CD4-positive, alpha-beta T cell treated with Interleukin-21 for 1 hour (primary cell): ENCODE results near the gene PPP1R12B.

Experiments
- DNase-seq: peaks from one replicate; pipeline ENCODE4 v3.0.0-alpha.2; 2020

PPP1R12B gene

DNA sequence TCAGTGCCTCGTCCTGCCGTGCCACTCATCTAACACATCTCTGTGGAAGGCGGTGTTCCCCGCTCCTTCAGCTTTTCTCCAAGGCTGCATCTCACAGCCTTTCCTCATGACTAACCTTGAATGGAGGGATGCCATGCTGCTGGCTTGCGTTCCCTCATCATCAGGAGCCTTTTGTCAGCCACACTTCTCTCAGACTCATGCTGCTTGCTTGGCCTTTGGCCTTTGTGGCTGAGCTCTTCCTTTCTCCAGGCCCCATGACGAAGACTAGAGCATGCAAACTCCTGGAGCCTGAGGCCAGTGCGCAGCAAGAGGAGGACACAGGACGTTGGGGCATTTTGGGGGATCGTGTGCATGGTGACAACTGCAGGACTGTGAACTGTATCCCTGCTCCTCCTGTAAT is 291.0 kb downstream of the PPP1R12B start:
- no peak for DNase-seq

DNA sequence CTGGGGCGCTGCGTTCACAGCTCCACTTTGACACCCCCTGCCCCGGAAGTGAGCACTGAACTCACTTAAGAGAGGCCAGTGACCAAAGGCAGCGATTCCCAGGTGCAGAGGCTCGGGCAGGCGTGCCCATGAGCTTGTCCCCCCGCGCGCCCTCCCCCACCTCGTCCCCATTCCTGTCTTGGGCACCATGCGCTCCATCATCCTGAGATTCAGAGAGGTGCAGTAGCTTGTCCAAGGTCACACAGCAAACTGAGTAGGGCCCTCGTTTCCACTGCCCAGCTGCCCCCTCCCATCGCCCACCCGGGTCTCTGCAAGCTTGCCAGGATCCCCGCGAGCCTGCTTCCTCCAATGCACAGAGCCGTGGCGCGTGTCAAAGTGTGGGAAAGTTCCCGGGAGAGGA is 293.7 kb downstream of the PPP1R12B start:
- no peak for DNase-seq
